ENCODE results near the gene CDH15. TPM values are rescaled to one million over a fixed set of nuclear protein-coding genes. Genes with fewer than 3 reads are reported as not detected.

Gene CDH15
- total and polyA plus RNA-seq, 9 of the 15 experiments (the other 6 are each of a cell fraction or from before 2014, with no cell fraction given), result 0.07 to 0.18 TPM; not detected in 7

DNA sequence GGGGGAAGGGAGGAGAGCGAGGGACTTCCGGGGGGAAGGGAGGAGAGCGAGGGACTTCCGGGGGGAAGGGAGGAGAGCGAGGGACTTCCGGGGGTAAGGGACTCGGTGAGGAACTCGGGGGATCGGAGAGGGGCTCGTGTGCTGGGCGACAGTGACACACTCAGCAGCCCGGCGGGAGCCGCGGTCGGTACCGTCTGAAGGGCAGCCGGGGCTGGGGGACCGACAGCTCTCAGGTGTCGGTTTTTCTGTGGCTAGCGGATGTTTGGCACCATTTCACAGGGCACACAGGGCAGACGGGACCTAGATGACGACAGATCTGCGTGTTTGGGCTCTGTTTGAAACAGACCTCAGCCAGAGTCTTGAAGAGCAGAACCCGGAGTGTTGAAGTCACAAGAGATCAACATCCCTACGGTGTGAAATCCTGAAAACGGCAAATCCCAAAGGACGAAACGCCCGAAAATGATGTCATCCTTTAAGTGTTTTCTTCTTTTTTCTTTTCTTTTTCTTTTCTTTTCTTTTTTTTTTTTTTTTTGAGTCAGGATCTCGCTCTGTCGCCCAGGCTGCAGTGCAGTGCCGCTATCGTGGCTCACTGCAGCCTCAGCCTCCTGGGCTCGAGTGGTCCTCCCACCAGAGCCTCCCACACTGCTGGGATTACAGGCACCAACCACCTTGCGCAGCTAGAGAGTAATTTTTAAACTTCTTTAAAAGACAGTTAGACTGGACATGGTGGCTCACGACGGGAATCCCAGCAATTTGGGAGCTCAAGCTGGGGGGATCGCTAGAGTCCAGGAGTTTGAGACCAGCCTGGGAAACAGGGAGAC, 69.8 kb downstream of the CDH15 start (continued):
- TF ChIP-seq FOXO4 (CRISPR knock-in tag; IDR thresholded peaks at IDR 0.05) (peak; percentile 30; the same call in 1 of the 2 replicates), CTBP1 (IDR thresholded peaks at IDR 0.05; ENCODE audit: borderline replicate concordance) (no peak), HMGN3 (IDR thresholded peaks at IDR 0.05; ENCODE audit: borderline replicate concordance, extremely low read depth, insufficient read length, low read depth, low read length) (no peak), ZNF175 (CRISPR knock-in tag; IDR thresholded peaks at IDR 0.05; ENCODE audit: low read depth) (no peak), POLR2AphosphoS5 (IDR thresholded peaks at IDR 0.05; ENCODE audit: control insufficient read depth, insufficient read depth, low read depth, low read length) (peak; percentile 86), NR2C1 (IDR thresholded peaks at IDR 0.05) (peak; percentile 67), NR2C1 (tag; IDR thresholded peaks at IDR 0.05) (peak; percentile 53; the same call in 1 of the 2 replicates)
- TF ChIP-seq, protein P1, sequence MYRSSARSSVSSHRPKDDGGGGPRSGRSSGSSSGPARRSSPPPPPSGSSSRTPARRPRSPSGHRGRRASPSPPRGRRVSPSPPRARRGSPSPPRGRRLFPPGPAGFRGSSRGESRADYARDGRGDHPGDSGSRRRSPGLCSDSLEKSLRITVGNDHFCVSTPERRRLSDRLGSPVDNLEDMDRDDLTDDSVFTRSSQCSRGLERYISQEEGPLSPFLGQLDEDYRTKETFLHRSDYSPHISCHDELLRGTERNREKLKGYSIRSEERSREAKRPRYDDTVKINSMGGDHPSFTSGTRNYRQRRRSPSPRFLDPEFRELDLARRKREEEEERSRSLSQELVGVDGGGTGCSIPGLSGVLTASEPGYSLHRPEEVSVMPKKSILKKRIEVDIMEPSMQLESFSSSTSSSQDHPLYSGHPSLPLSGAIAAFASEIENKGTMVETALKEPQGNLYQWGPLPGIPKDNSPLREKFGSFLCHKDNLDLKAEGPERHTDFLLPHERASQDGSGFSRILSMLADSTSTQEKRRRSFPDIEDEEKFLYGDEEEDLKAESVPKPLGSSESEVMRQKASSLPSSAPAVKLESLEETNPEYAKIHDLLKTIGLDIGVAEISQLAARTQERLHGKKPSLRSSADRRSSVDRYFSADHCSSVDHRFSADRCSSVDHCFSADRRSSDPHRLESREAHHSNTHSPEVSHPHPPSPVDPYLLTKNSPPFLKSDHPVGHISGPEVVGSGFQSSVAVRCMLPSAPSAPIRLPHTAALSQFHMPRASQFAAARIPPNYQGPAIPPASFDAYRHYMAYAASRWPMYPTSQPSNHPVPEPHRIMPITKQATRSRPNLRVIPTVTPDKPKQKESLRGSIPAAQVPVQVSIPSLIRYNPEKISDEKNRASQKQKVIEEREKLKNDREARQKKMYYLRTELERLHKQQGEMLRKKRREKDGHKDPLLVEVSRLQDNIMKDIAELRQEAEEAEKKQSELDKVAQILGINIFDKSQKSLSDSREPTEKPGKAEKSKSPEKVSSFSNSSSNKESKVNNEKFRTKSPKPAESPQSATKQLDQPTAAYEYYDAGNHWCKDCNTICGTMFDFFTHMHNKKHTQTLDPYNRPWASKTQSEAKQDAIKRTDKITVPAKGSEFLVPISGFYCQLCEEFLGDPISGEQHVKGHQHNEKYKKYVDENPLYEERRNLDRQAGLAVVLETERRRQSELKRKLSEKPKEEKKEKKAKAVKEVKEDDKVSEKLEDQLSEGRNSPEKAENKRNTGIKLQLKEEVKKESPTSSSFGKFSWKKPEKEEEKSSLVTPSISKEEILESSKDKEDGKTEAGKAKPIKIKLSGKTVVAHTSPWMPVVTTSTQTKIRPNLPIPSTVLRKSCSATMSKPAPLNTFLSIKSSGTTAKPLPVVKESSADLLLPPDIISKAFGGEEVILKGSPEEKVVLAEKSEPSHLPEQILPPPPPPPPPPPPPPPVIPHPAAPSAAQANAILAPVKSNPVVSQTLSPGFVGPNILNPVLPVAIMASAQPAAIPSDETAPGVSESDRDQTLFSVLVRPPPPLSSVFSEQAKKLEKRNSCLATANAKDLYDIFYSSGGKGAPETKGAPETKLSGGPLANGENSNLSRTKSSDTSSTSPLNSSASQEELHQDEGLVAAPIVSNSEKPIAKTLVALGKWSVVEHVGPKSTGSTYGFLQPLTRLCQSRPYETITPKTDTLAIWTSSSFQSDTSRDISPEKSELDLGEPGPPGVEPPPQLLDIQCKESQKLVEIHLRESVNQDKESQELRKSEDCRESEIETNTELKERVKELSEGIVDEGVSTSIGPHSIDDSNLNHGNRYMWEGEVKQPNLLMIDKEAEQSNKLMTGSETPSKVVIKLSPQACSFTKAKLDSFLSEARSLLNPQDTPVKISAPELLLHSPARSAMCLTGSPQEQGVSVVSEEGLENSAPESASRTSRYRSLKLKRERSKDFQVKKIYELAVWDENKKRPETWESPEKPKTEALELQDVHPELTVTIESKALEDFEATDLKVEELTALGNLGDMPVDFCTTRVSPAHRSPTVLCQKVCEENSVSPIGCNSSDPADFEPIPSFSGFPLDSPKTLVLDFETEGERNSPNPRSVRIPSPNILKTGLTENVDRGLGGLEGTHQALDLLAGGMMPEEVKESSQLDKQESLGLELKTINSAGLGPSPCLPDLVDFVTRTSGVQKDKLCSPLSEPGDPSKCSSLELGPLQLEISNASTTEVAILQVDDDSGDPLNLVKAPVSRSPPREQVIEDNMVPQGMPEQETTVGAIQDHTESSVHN (IDR thresholded peaks at IDR 0.05; ENCODE audit: borderline replicate concordance in 1 of 2, low read depth in 1 of 2), result no peak

Measured in K562 (cell line).